Measurements from ENCODE around the gene STXBP3. TPM values are rescaled to one million over a fixed set of nuclear protein-coding genes. Genes with fewer than 3 reads are reported as not detected.

The STXBP3 gene
- total and polyA plus RNA-seq, 8 donors = 44.4 to 60.2 (median 50.4) TPM

GRCh38 chr1:108758796-108759195 lies 12.3 kb downstream of the STXBP3 start:
- no peaks in the 10 kb centered on the region for H3K9me3 ChIP-seq
- TF ChIP-seq CTCF (IDR thresholded peaks at IDR 0.05) = no peak
- peaks cover 0 to 91% of the 10 kb centered on the region in 2 donors for H3K36me3 ChIP-seq
- no peak overlapping the region for H3K27ac ChIP-seq
- DNase-seq (no peak), ATAC-seq (no peak)
- intact Hi-C loops (cut with DNase I) = no loop called here
- no peaks in the 10 kb centered on the region for H3K27me3 ChIP-seq
- no peak overlapping the region for H3K4me3 ChIP-seq
- H3K4me1 ChIP-seq = no peaks in the 10 kb centered on the region

- H3K27ac ChIP-seq = no peak overlapping the region
- no peak for TF ChIP-seq CTCF (IDR thresholded peaks at IDR 0.05)
- H3K9me3 ChIP-seq = no peaks in the 10 kb centered on the region
- H3K4me3 ChIP-seq = no peak overlapping the region
- no peaks in the 10 kb centered on the region for H3K27me3 ChIP-seq
- H3K4me1 ChIP-seq = no peaks in the 10 kb centered on the region
- ATAC-seq = no peak
- DNase-seq = no peak
- peaks cover 0 to 76% of the 10 kb centered on the region in 2 donors for H3K36me3 ChIP-seq
- intact Hi-C loops (cut with DNase I) = no loop called here
Observed at GRCh38 chr1:108767115-108767514, 20.6 kb downstream of the STXBP3 start.

GRCh38 chr1:108767708-108768107 lies 21.2 kb downstream of the STXBP3 start:
- no peaks in the 10 kb centered on the region for H3K27me3 ChIP-seq
- H3K4me1 ChIP-seq = no peaks in the 10 kb centered on the region
- H3K4me3 ChIP-seq = no peak overlapping the region
- no peaks in the 10 kb centered on the region for H3K9me3 ChIP-seq
- intact Hi-C loops (cut with DNase I) = no loop called here
- no peak for TF ChIP-seq CTCF (IDR thresholded peaks at IDR 0.05)
- ATAC-seq (no peak), DNase-seq (no peak)
- H3K27ac ChIP-seq = no peak overlapping the region
- peaks cover 0 to 75% of the 10 kb centered on the region in 2 donors for H3K36me3 ChIP-seq

- intact Hi-C loops (cut with DNase I) = no loop called here
- Histone ChIP-seq H3K36me3 (peaks cover 7 to 88% of the 10 kb centered on the region in 2 donors), H3K4me1 (no peaks in the 10 kb centered on the region), H3K27ac (no peak overlapping the region), H3K4me3 (no peak overlapping the region), H3K9me3 (no peaks in the 10 kb centered on the region), H3K27me3 (no peaks in the 10 kb centered on the region)
- no peak for ATAC-seq
- no peak for TF ChIP-seq CTCF (IDR thresholded peaks at IDR 0.05)
- no peak for DNase-seq
Observed at GRCh38 chr1:108777839-108778238, 31.4 kb downstream of the STXBP3 start.

GRCh38 chr1:108779455-108779854 lies 33.0 kb downstream of the STXBP3 start:
- Histone ChIP-seq H3K9me3 (peaks cover 0 to 3% of the 10 kb centered on the region in 2 donors), H3K4me1 (no peaks in the 10 kb centered on the region), H3K36me3 (peaks cover 7 to 88% of the 10 kb centered on the region in 2 donors), H3K4me3 (no peak overlapping the region), H3K27me3 (no peaks in the 10 kb centered on the region), H3K27ac (no peak overlapping the region)
- DNase-seq (no peak), ATAC-seq (no peak)
- intact Hi-C loops (cut with DNase I) = no loop called here
- no peak for TF ChIP-seq CTCF (IDR thresholded peaks at IDR 0.05)
